ENCODE results near the gene ELMO2. TPM values are rescaled to one million over a fixed set of nuclear protein-coding genes. Genes with fewer than 3 reads are reported as not detected.
A peak's percentile ranks its signal among the peaks of the same experiment; 100 is the strongest.

Gene ELMO2
- total RNA-seq, 6 donors from 2014 or later, result 36.4 to 103 (median 46.3) TPM

DNA sequence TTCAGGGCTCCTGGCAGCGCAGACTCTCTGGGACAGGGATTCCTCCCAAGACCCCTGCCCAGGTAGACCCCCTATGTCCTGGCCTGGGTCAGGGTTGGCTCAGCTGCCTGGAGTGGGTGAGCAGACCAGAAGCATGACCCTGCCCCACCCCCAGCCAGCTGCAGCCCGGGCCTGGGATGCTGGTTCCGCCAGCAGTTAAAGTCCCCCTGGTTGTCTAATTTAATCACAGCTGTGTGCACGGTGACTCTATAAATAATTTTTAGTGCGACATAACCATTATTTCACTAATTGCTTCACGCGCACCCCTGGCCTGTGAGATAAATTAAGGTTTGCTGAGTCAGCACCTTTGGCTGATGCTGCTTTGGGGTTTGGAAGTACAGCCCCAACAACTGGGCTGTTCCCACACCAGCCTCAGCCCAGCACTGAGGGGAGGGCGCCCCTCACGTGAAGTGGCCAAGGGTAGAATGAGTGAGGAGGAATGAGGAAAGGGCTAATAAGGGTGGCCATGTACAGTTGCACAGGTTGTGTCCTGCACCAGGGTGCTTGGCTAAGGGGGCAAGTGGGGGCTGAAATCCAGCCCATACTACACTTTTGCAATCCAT, 72.0 kb downstream of the ELMO2 start:
- no peak for ATAC-seq (ENCODE audit: low FRiP score in 2 of 2)
- Histone ChIP-seq H3K9me3 (no peaks in the 10 kb centered on the region), H3K36me3 (no peaks in the 10 kb centered on the region), H3K4me1 (no peaks in the 10 kb centered on the region), H3K27me3 (peaks cover 0 to 7% (median 1%) of the 10 kb centered on the region in 4 donors), H3K4me3 (no peak overlapping the region), H3K27ac (no peak overlapping the region)
- DNase-seq, result no peak
- WGBS, 2 donors, result 43% methylated on average over 7 to 9 of the region's 9 CpGs
- TF ChIP-seq POLR2A (IDR thresholded peaks at IDR 0.05) (no peak), EP300 (IDR thresholded peaks at IDR 0.05) (no peak), POLR2AphosphoS5 (IDR thresholded peaks at IDR 0.05) (no peak)
- TF ChIP-seq, protein P1, sequence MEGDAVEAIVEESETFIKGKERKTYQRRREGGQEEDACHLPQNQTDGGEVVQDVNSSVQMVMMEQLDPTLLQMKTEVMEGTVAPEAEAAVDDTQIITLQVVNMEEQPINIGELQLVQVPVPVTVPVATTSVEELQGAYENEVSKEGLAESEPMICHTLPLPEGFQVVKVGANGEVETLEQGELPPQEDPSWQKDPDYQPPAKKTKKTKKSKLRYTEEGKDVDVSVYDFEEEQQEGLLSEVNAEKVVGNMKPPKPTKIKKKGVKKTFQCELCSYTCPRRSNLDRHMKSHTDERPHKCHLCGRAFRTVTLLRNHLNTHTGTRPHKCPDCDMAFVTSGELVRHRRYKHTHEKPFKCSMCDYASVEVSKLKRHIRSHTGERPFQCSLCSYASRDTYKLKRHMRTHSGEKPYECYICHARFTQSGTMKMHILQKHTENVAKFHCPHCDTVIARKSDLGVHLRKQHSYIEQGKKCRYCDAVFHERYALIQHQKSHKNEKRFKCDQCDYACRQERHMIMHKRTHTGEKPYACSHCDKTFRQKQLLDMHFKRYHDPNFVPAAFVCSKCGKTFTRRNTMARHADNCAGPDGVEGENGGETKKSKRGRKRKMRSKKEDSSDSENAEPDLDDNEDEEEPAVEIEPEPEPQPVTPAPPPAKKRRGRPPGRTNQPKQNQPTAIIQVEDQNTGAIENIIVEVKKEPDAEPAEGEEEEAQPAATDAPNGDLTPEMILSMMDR (IDR thresholded peaks at IDR 0.05), result no peak

DNA sequence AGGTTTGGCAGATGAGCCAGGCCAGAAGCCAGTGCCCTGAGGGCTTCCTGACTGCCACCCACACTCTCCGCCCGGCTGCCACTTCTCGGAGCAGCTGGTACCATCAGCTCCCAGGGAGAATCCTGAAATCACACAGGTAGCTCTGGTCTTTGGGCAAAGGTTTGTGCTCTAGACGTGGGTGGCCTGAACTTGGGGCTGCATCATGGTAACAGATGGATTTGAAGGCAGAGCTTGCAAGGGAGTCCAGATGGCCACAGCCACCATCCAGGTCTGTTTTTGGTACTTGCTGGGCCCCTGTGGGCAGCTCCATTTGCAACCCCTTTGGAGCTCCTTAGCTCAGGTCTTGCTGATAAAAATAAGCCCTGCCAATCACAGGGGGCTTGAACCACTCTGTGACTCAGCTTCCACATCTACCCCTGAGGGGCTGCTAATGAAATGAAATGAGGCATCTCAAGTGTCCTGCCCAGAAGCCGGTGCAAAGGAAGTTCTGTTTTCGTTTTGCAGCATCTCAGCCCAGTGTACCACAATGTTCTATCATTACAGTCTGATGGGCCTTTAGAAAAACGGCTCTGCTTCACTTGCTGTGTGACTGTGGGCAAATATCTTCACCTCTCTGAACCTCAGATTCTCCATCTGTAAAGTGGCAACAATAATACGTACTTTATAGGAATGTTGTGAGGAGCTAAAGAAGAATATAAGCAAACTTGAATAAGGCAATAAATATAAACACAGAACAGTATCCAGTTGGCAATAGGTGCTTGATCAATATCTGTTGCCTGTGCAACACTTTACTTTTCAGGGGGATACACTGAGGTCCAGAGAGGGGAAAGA, 73.0 kb downstream of the ELMO2 start:
- no peak overlapping the region for H3K27ac ChIP-seq
- H3K9me3 ChIP-seq, result no peaks in the 10 kb centered on the region
- DNase-seq (peak in 1 of 2 donors; percentile 34), ATAC-seq (ENCODE audit: low FRiP score in 2 of 2) (no peak)
- H3K4me1 ChIP-seq, result no peaks in the 10 kb centered on the region
- TF ChIP-seq, protein P1 (IDR thresholded peaks at IDR 0.05), result no peak
- TF ChIP-seq EP300 (IDR thresholded peaks at IDR 0.05) (no peak), POLR2A (IDR thresholded peaks at IDR 0.05) (no peak)
- H3K4me3 ChIP-seq, result no peak overlapping the region
- no peaks in the 10 kb centered on the region for H3K36me3 ChIP-seq
- 68 to 69% methylated on average over 8 of the region's 8 CpGs for WGBS, 2 donors
- peaks cover 0 to 7% (median 1%) of the 10 kb centered on the region in 4 donors for H3K27me3 ChIP-seq

DNA sequence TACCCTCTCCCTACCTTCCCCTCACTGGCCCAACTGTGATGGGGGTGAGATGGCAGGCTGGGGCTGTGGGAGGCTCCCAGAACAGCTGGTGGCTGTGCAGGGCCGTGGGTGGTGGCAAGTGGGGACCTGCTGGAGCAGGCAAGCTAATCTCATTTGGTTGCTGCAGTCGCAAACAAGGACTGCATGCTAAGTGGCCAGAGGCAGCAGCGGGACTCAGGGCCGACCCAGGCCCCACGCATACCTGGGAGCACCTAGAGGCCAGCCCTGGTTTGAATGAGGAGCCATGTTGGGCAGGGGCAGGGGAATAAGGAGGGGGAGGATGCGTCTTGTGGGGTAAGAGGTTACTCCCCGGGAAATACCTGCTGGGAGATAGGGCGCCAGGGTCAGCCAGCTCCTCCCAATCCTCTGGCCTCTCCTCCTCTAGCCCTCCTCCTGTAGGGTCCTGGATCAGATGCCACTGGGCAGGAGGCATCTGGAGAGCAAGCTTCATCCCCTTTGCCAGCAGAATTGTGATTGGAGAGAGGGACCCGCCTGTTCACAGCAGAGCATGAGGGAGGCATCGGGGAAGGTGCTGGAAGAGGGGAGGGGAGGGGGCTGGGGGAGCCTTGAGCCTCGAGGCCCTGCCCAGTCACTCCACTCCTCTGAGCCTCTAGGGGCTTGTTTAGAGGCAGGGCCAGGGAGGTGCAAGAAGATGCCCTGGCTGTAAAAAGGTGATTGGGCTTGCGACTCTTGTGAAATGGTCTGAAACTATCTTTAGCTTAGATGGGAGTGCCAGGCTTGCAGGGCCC, 73.8 kb downstream of the ELMO2 start:
- Histone ChIP-seq H3K9me3 (no peaks in the 10 kb centered on the region), H3K27me3 (peaks cover 0 to 7% (median 1%) of the 10 kb centered on the region in 4 donors), H3K4me1 (no peaks in the 10 kb centered on the region), H3K27ac (no peak overlapping the region), H3K36me3 (no peaks in the 10 kb centered on the region), H3K4me3 (no peak overlapping the region)
- WGBS, 2 donors, result 44 to 56% methylated on average over 6 to 12 of the region's 12 CpGs
- DNase-seq (no peak), ATAC-seq (ENCODE audit: low FRiP score in 2 of 2) (no peak)
- no peak for TF ChIP-seq POLR2AphosphoS5 (IDR thresholded peaks at IDR 0.05)
- no peak for TF ChIP-seq EP300 (IDR thresholded peaks at IDR 0.05)
- TF ChIP-seq POLR2A (IDR thresholded peaks at IDR 0.05), result no peak
- TF ChIP-seq, protein P1 (IDR thresholded peaks at IDR 0.05), result no peak

DNA sequence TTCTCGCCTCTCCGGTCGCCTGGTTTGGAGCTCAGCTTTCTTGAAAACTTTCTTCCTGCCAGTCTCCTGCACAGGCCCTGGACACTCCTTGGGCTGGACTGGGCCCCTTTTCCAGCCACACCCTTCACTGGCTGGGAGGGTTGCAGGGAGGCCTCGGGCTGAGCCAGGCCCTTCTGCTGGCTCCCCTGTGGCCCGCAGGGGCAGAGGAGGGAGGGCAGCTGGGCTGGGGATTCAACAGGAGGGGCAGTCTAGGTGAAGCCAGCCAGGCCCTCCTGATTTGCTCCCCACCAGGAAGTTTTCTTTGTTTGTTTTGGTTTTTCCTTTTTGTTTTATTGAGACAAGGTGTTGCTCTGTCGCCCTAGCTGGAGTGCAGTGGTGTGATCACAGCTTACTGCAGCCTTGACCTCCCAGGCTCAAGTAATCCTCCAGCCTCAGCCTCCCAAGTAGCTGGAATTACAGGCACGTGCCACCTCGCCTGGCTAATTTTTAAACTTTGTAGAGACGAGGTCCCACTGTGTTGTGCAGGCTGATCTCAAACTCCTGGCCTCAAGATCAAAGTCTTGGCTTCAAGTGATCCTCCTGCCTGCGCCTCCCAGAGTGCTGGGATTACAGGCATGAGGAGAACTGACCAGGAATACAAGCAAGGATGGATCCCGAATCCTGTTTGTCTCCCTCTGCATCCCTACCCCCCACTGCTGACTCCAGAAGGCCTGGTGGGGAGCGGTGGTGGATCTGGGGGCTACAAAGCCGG, 74.6 kb downstream of the ELMO2 start:
- H3K27me3 ChIP-seq, result peaks cover 0 to 7% (median 1%) of the 10 kb centered on the region in 4 donors
- no peak overlapping the region for H3K4me3 ChIP-seq
- peak in 1 of 2 donors; percentile 9 for ATAC-seq (ENCODE audit: low FRiP score in 2 of 2)
- no peaks in the 10 kb centered on the region for H3K36me3 ChIP-seq
- WGBS, 2 donors, result 53 to 69% methylated on average over 12 to 13 of the region's 13 CpGs
- H3K9me3 ChIP-seq, result no peaks in the 10 kb centered on the region
- H3K27ac ChIP-seq, result no peak overlapping the region
- TF ChIP-seq, protein P1 (IDR thresholded peaks at IDR 0.05), result no peak
- TF ChIP-seq EP300 (IDR thresholded peaks at IDR 0.05) (no peak), POLR2A (IDR thresholded peaks at IDR 0.05) (no peak), POLR2AphosphoS5 (IDR thresholded peaks at IDR 0.05) (no peak)
- H3K4me1 ChIP-seq, result no peaks in the 10 kb centered on the region
- DNase-seq, result peak in 1 of 2 donors; percentile 39

Measured in upper lobe of left lung (tissue), 6 donors.